IMR-90 (cell line): Measurements from ENCODE around the gene MYOCD. TPM values are rescaled to one million over a fixed set of nuclear protein-coding genes. Genes with fewer than 3 reads are reported as not detected.

Experiments
- ATAC-seq: fragments of 200-7000 bp; cut with Tn5 transposase; 2 replicates; pipeline ENCODE4 v1.9.1; 2020; ENCODE audit warnings: low read depth, mild to moderate bottlenecking, moderate library complexity
- BruUV-seq: library from RNA; stranded (reverse); fragments of 400-500 nt; replicated peaks from 2 replicates; lab custom pipeline; 2021; lab: Mats Ljungman, UMichigan
- CTCF ChIA-PET: fragments of 300-600 bp; formaldehyde crosslinking; extraction: SDS; loops from one replicate; lab custom pipeline; 2021; ENCODE audit warnings: antibody characterized with exemption; lab: Yijun Ruan, JAX
- POLR2A ChIA-PET: fragments of 300-600 bp; sonication (Branson Sonifier 250); formaldehyde crosslinking; loops from one replicate; lab custom pipeline; 2022; ENCODE audit warnings: antibody characterized with exemption; ENCODE audit not compliant: unreplicated experiment; lab: Charles Lee
- DNase-seq: peaks from one replicate; pipeline ENCODE4 v3.0.0; 2013
- H2AFZ ChIP-seq: replicated peaks from 2 replicates; pipeline ENCODE3; 2013; ENCODE audit warnings: low read length, mild to moderate bottlenecking; ENCODE audit not compliant: poor library complexity
- H2AK5ac ChIP-seq: 2 replicates; pipeline ENCODE4 v1.6.1; 2013; ENCODE audit warnings: low read depth, low read length, inconsistent platforms
- H2AK9ac ChIP-seq: replicated peaks from 2 replicates; pipeline ENCODE3; 2013; ENCODE audit warnings: mild to moderate bottlenecking, low read depth, low read length, moderate library complexity; ENCODE audit not compliant: poor library complexity
- H2BK120ac ChIP-seq: 2 replicates; pipeline ENCODE4 v1.6.1; 2013; ENCODE audit warnings: low read depth, low read length, inconsistent platforms
- H2BK15ac ChIP-seq: 3 replicates; pipeline ENCODE4 v1.6.1; 2013; ENCODE audit warnings: low read depth, low read length, inconsistent platforms
- H2BK20ac ChIP-seq: 2 replicates; pipeline ENCODE4 v1.6.1; 2013; ENCODE audit warnings: low read depth, mild to moderate bottlenecking, inconsistent platforms, low read length, moderate library complexity
- H2BK5ac ChIP-seq: 2 replicates; pipeline ENCODE4 v1.6.1; 2013; ENCODE audit warnings: mild to moderate bottlenecking, low read depth, low read length, inconsistent platforms; ENCODE audit not compliant: poor library complexity, severe bottlenecking
- H3K14ac ChIP-seq: replicated peaks from 2 replicates; pipeline ENCODE4 v1.6.1; 2013; ENCODE audit warnings: low read depth, low read length, inconsistent platforms
- H3K18ac ChIP-seq: 2 replicates; pipeline ENCODE4 v1.6.1; 2013; ENCODE audit warnings: low read depth, low read length, control low read depth
- H3K23ac ChIP-seq: 2 replicates; pipeline ENCODE4 v1.6.1; 2013; ENCODE audit warnings: low read depth, low read length, inconsistent platforms
- H3K27ac ChIP-seq: 2 replicates; pipeline ENCODE4 v1.5.1; 2013; ENCODE audit warnings: mild to moderate bottlenecking, control low read depth, low read length; ENCODE audit not compliant: insufficient read depth
- H3K27me3 ChIP-seq: 2 replicates; pipeline ENCODE4 v1.6.1; 2013; ENCODE audit warnings: low read length; ENCODE audit not compliant: control insufficient read depth, insufficient read depth
- H3K36me3 ChIP-seq: 2 replicates; pipeline ENCODE4 v1.6.1; 2013; ENCODE audit warnings: low read length, mixed read lengths; ENCODE audit not compliant: control insufficient read depth, insufficient read depth
- H3K4ac ChIP-seq: 2 replicates; pipeline ENCODE4 v1.6.1; 2013; ENCODE audit warnings: low read depth, low read length, inconsistent platforms
- H3K4me1 ChIP-seq: 2 replicates; pipeline ENCODE4 v1.6.1; 2013; ENCODE audit warnings: low read length, mixed read lengths; ENCODE audit not compliant: control insufficient read depth, insufficient read depth
- H3K4me2 ChIP-seq: 2 replicates; pipeline ENCODE4 v1.6.1; 2013; ENCODE audit warnings: low read depth, mild to moderate bottlenecking, control low read depth, low read length, moderate library complexity
- H3K4me3 ChIP-seq: 2 replicates; pipeline ENCODE4 v1.5.1; 2013; ENCODE audit warnings: low read depth, mild to moderate bottlenecking, control low read depth, low read length, moderate library complexity; ENCODE audit not compliant: insufficient read depth
- H3K56ac ChIP-seq: 2 replicates; pipeline ENCODE4 v1.6.1; 2013; ENCODE audit warnings: low read length, inconsistent platforms; ENCODE audit not compliant: insufficient read depth; ENCODE audit errors: extremely low read depth
- H3K79me1 ChIP-seq, 2 experiments: 2 replicates each; pipeline ENCODE4 v1.6.1; 2013; ENCODE audit warnings: low read length in 2 of 2, inconsistent platforms in 1 of 2, low read depth in 1 of 2
- H3K9ac ChIP-seq: 2 replicates; pipeline ENCODE4 v1.6.1; 2013; ENCODE audit warnings: low read depth, low read length, control low read depth
- H3K9me1 ChIP-seq: 2 replicates; pipeline ENCODE4 v1.6.1; 2013; ENCODE audit warnings: low read length, inconsistent platforms; ENCODE audit not compliant: insufficient read depth
- H3K9me3 ChIP-seq: 2 replicates; pipeline ENCODE4 v1.6.1; 2013; ENCODE audit warnings: low read length; ENCODE audit not compliant: control insufficient read depth, insufficient read depth
- H4K20me1 ChIP-seq: 2 replicates; pipeline ENCODE4 v1.6.1; 2013; ENCODE audit warnings: low read length, inconsistent platforms; ENCODE audit not compliant: insufficient read depth
- H4K5ac ChIP-seq: 2 replicates; pipeline ENCODE4 v1.6.1; 2013; ENCODE audit warnings: mild to moderate bottlenecking, low read depth, low read length, control low read depth
- H4K8ac ChIP-seq, 2 experiments: 2 replicates each; pipeline ENCODE4 v1.6.1; 2013; ENCODE audit warnings: low read depth in 2 of 2, low read length in 2 of 2, control low read depth in 1 of 2, inconsistent platforms in 1 of 2
- H4K91ac ChIP-seq: 2 replicates; pipeline ENCODE4 v1.6.1; 2013; ENCODE audit warnings: low read depth, low read length, inconsistent platforms; ENCODE audit not compliant: insufficient read depth
- MAFK ChIP-seq: IDR thresholded peaks from 2 replicates; pipeline ENCODE4 v1.6.1; 2012; ENCODE audit warnings: low read depth, low read length, improper control_type of control experiment
- NFE2L2 ChIP-seq: fragments of 150-350 bp; IDR thresholded peaks from 2 replicates; pipeline ENCODE4 v1.6.1; 2016; ENCODE audit warnings: low read depth, mild to moderate bottlenecking, low read length
- RAD21 ChIP-seq: IDR thresholded peaks from 2 replicates; pipeline ENCODE4 v1.6.1; 2012; ENCODE audit warnings: low read length, improper control_type of control experiment
- RCOR1 ChIP-seq: IDR thresholded peaks from 2 replicates; pipeline ENCODE4 v1.6.1; 2012; ENCODE audit warnings: mild to moderate bottlenecking, low read length, improper control_type of control experiment; ENCODE audit not compliant: insufficient replicate concordance
- WGBS, 2 experiments: methylation state at CpG; one replicate each; pipeline versions ENCODE4 v1.1.5 to v1.1.7; 2013; ENCODE audit warnings: missing lambda C conversion rate in 2 of 2; ENCODE audit not compliant: insufficient read length in 1 of 2; ENCODE audit errors: extremely low coverage in 2 of 2; 5-methylcytosine and 5-hydroxymethylcytosine counted together
- dilution Hi-C: fragments of 300-500 bp; cut with HindIII; formaldehyde crosslinking; loops from one replicate; pipeline ENCODE4 v1.14.3; 2018; ENCODE audit warnings: low sequenced_read_pairs; ENCODE audit not compliant: unreplicated experiment
- in situ Hi-C: fragments of 300-500 bp; cut with MboI; formaldehyde crosslinking; loops from 3 replicates; pipeline ENCODE4 v1.14.3; 2019; ENCODE audit warnings: low sequenced_read_pairs, inconsistent platforms, mixed read lengths
- intact Hi-C: fragments of 100-400 bp; cut with micrococcal nuclease; formaldehyde crosslinking; loops from 2 replicates; pipeline ENCODE4 v1.10.0; 2022
- polyA plus RNA-seq, 3 experiments: library from polyadenylated mRNA; depleted of rRNA; stranded (reverse); fragments of >200 nt; gene quantifications; 2 replicates each; pipeline ENCODE4 v1.2.3, GENCODE V29; 2012; ENCODE audit warnings: low replicate concordance in 1 of 3
- total RNA-seq: library from RNA; depleted of rRNA; stranded (reverse); fragments of >200 nt; gene quantifications from 2 replicates; pipeline ENCODE4 v1.2.3, GENCODE V29; 2012
- TF ChIP-seq, protein P1 (sequence below): fragments of 150-350 bp; IDR thresholded peaks from 2 replicates; pipeline ENCODE4 v1.6.1; 2017; ENCODE audit warnings: mild to moderate bottlenecking, antibody characterized with exemption, low read length, low read depth
- TF ChIP-seq, protein P2 (sequence below): fragments of 150-350 bp; IDR thresholded peaks from 2 replicates; pipeline ENCODE4 v1.6.1; 2016; ENCODE audit warnings: low read depth, mild to moderate bottlenecking, low read length, moderate library complexity, borderline replicate concordance

The MYOCD gene
- total and polyA plus RNA-seq, 2 of the 4 experiments (the other 2 are of a cell fraction): 10.6 to 20.1 TPM

DNA sequence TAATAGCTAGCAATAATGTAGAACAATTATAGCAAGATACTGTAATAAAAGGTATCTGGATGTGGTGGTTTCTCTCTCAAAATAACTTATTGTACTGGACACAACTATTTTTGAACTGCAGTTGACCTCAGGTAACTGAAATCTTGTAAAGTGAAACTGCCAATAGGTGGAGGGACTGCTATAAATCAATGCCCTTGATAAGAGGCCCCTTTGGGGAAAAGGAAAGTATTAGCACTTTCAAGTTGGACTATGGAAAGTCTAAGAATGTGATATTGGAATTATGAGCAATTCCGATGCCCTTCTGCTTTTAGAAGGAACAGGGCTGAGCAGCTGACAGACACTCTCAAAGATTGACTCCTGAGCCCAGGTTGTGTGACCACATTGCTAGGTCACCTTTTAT, 79.1 kb downstream of the MYOCD start:
- no peak overlapping the region for H4K5ac ChIP-seq
- peaks cover 8% of the 10 kb centered on the region for H3K9me1 ChIP-seq
- no peak overlapping the region for H4K91ac ChIP-seq
- H2AK5ac ChIP-seq: no peak overlapping the region
- H3K4me2 ChIP-seq: no peak overlapping the region
- H3K27me3 ChIP-seq: no peaks in the 10 kb centered on the region
- ATAC-seq (no peak), DNase-seq (no peak)
- H3K27ac ChIP-seq: no peak overlapping the region
- H3K4me3 ChIP-seq: no peak overlapping the region
- no peak overlapping the region for H2BK5ac ChIP-seq
- TF ChIP-seq RAD21 (no peak), RCOR1 (no peak), MAFK (no peak), NFE2L2 (no peak)
- TF ChIP-seq, protein P1, sequence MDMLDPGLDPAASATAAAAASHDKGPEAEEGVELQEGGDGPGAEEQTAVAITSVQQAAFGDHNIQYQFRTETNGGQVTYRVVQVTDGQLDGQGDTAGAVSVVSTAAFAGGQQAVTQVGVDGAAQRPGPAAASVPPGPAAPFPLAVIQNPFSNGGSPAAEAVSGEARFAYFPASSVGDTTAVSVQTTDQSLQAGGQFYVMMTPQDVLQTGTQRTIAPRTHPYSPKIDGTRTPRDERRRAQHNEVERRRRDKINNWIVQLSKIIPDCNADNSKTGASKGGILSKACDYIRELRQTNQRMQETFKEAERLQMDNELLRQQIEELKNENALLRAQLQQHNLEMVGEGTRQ: no peak
- TF ChIP-seq, protein P2, sequence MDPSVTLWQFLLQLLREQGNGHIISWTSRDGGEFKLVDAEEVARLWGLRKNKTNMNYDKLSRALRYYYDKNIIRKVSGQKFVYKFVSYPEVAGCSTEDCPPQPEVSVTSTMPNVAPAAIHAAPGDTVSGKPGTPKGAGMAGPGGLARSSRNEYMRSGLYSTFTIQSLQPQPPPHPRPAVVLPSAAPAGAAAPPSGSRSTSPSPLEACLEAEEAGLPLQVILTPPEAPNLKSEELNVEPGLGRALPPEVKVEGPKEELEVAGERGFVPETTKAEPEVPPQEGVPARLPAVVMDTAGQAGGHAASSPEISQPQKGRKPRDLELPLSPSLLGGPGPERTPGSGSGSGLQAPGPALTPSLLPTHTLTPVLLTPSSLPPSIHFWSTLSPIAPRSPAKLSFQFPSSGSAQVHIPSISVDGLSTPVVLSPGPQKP: no peak
- H3K79me1 ChIP-seq: peaks cover 0 to 7% of the 10 kb centered on the region in 2 experiments; a peak in 1 of 4 replicates
- H2AFZ ChIP-seq: no peak overlapping the region
- H3K23ac ChIP-seq: no peak overlapping the region
- no TSS peak for BruUV-seq
- no peak overlapping the region for H4K8ac ChIP-seq
- WGBS, 2 experiments: no CpG with 5 or more reads among the region's 1 CpG
- in situ Hi-C loops: loop anchor here (5.0 kb wide), 1 partner anchor 562 kb away; no protein-coding TSS in a partner anchor
- H2BK15ac ChIP-seq: no peak overlapping the region
- H3K18ac ChIP-seq: no peak overlapping the region
- no peak overlapping the region for H3K56ac ChIP-seq
- POLR2A ChIA-PET: no interaction called here
- no peak overlapping the region for H2AK9ac ChIP-seq
- CTCF ChIA-PET: no interaction called here
- intact Hi-C loops: loop anchor here (5.0 kb wide), 1 partner anchor 502 kb away; no protein-coding TSS in a partner anchor
- H3K9me3 ChIP-seq: no peaks in the 10 kb centered on the region
- peaks cover 11% of the 10 kb centered on the region for H3K4me1 ChIP-seq
- no peak overlapping the region for H2BK20ac ChIP-seq
- dilution Hi-C loops: no loop called here
- no peak overlapping the region for H2BK120ac ChIP-seq
- peaks cover 12% of the 10 kb centered on the region for H3K36me3 ChIP-seq
- H3K9ac ChIP-seq: no peak overlapping the region
- H4K20me1 ChIP-seq: no peaks in the 10 kb centered on the region
- H3K4ac ChIP-seq: no peak overlapping the region
- no peak overlapping the region for H3K14ac ChIP-seq
